Tibial nerve (tissue), 4 donors: ENCODE results near the gene TNP2.
A peak's percentile ranks its signal among the peaks of the same experiment; 100 is the strongest.

ENCODE experiments used
- EP300 ChIP-seq, 2 donors: sonication (generic); formaldehyde crosslinking; IDR thresholded peaks; one replicate each; pipeline ENCODE4 v1.6.1; 2017; ENCODE audit warnings: antibody characterized with exemption in 2 of 2, mild to moderate bottlenecking in 1 of 2
- POLR2A ChIP-seq, 2 donors: fragments of 450-650 bp; IDR thresholded peaks; one replicate each; pipeline ENCODE4 v1.6.1; 2017; ENCODE audit warnings: antibody characterized with exemption in 2 of 2, mild to moderate bottlenecking in 2 of 2, moderate library complexity in 2 of 2
- TF ChIP-seq, protein P1 (sequence below), 5 experiments: fragments of 200-600 bp in 3 of 5; fragments of 450-650 bp in 2 of 5; sonication (generic) in 3 of 5; IDR thresholded peaks; one replicate each; pipeline ENCODE4 v1.5.1; 2016 to 2019; ENCODE audit warnings: antibody characterized with exemption in 5 of 5, mild to moderate bottlenecking in 3 of 5, moderate library complexity in 2 of 5

DNA sequence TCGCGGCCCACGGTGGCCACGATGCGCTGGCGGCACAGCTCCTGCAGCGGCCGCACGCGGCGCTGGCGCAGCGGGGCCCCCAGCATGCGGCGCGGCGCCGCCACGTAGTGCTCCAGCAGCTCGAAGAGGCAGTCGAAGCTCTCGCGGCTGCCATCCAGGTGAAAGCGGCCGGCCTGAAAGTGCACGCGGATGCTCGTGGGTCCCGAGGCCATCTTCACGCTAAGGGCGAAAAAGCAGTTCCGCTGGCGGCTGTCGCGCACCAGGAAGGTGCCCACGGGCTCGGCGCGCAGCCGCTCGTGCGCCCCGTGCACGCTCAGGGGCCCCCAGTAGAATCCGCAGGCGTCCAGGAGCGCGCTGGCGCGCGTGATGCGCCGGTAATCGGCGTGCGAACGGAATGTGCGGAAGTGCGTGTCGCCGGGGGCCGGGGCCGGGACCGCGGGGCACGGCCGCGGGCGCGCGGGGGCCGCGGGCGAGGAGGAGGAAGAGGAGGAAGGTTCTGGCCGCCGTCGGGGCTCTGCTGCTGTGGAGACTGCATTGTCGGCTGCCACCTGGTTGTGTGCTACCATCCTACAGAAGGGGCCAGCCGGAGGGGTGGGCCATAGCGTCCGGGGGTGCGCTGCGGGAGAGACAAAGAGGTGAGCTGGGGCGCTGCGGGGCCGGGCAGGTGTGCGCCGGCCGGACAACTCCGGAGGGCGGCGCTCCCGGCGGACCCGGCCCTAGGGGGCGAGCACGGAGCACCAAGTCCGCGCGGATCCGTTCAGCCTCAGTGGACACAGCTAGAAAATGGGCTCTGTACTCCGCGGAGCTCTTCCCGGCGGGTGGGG lies 14.0 kb downstream of the TNP2 start:
- no peak for TF ChIP-seq POLR2A (IDR thresholded peaks at IDR 0.05)
- TF ChIP-seq, protein P1, sequence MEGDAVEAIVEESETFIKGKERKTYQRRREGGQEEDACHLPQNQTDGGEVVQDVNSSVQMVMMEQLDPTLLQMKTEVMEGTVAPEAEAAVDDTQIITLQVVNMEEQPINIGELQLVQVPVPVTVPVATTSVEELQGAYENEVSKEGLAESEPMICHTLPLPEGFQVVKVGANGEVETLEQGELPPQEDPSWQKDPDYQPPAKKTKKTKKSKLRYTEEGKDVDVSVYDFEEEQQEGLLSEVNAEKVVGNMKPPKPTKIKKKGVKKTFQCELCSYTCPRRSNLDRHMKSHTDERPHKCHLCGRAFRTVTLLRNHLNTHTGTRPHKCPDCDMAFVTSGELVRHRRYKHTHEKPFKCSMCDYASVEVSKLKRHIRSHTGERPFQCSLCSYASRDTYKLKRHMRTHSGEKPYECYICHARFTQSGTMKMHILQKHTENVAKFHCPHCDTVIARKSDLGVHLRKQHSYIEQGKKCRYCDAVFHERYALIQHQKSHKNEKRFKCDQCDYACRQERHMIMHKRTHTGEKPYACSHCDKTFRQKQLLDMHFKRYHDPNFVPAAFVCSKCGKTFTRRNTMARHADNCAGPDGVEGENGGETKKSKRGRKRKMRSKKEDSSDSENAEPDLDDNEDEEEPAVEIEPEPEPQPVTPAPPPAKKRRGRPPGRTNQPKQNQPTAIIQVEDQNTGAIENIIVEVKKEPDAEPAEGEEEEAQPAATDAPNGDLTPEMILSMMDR (IDR thresholded peaks at IDR 0.05): peak in 2 of 5 experiments; percentile 9 to 13
- TF ChIP-seq EP300 (IDR thresholded peaks at IDR 0.05): no peak
